ENCODE results near the gene RHOXF2B.

GRCh38 chrX:120125444-120125843, 48.0 kb upstream of the RHOXF2B start:
- no peak for TF ChIP-seq POLR2AphosphoS5 (IDR thresholded peaks at IDR 0.05; ENCODE audit: insufficient read depth in 1 of 2, low read depth in 1 of 2)
- no peak for TF ChIP-seq CTCF (IDR thresholded peaks at IDR 0.05)
